Stimulated activated CD8-positive, alpha-beta memory T cell treated with anti-CD3 and anti-CD28 coated beads, Interleukin-2, amount 100 ng/mL, for 1 hour (primary cell): ENCODE data around the gene LRP1.

ENCODE experiments used
- DNase-seq, 2 donors: peaks; one replicate each; pipeline ENCODE4 v3.0.0-alpha.2; 2020; ENCODE audit warnings: low read depth in 2 of 2

The LRP1 gene

GRCh38 chr12:57127726-57128518, at the start of gene LRP1:
TSS of gene LRP1 (plus strand) at chr12:57128483. CDS start at chr12:57128965, 482 bp downstream.
- peak; percentile 48 to 69 for DNase-seq

DNA sequence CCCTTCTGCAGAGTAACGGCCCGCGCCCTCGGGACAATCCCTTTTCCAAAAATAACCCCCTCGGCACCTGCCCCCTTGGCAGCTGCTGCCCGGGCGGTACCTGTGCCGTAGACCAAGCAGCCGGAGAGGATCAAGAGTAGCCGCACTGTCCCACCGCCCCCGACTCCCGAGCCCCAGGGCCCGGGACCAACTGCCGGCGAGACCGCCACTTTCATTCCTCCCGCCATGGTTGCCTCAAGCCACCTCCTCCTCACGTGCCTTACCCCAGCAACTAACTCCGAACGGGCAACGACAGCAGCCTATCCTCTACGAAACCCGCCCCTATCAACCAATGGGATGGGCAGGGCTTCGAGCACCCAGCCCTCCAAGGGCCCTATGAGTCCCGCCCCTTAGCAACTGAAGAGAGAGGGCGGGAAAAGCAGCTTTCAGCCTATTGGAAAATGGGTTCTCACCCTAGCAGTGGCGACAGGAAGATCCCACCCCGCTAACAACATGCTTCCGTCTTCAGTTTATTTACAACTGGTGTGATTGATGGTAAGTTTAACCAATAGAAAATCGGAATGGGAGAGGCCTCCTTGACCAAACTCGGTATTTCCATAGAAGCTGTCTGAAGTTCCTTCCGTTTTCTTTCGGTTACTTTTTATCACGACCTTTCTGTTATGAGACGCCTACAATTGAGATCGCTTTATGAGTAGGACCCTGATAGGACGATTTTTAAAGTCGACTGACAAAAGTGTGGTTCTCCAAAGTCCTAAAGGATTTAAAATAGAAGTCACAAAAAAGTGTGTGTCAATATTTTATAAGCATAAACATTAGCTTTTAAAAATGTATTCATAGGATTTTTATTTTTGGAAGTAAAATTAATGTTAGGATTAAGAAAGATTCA, 49.5 kb upstream of the LRP1 start, which contains the start of gene NEMP1:
Gene NEMP1, minus strand, starts transcription at position 273 of the 886 bp plus-strand sequence. Its CDS starts 46 bp downstream, at position 227.
- peak; percentile 81 to 86 for DNase-seq

DNA sequence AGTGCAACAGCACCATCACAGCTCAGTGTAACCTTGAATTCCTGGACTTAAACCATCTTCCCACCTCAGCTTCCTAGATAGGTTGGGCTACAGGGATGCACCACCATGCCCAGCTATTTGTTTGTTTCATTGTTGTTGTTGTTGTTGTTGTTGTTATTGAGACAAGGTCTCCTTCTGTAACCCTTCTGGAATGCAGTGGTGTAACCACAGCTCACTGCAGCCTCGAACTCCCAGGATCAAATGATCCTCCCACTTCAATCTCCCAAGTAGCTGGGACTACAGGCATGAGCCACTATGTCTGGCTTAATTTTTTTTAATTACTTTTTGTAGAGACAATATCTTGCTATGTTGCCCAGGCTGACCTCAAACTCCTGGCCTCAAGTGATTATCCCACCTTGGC, 48.5 kb upstream of the LRP1 start:
- DNase-seq: no peak

GRCh38 chr12:57080855-57081254, 47.4 kb upstream of the LRP1 start:
- DNase-seq: no peak

DNA sequence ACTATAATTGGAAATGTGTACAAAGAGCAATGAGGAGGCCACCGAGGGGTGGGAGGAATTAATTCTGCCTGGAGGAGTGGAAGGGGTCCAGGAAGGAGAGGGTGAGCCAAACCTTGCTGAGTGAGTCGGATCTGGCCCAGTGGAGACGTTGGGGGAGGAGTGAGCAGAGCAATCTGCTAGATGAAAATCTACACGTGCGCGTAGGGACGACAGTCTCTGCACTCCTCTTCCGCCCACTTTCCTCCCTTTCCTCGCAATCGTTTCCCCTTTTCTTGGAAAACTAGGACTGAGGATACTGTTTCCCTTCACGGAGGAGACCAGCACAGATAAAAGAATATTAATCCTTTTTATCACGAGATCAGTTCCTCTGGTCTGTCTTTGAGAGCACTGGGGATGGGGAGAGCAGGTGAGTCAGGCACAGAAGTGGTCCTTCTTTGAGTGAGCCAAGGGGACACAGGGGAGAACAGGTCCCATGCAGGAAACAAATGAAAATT, 42.2 kb upstream of the LRP1 start:
- no peak for DNase-seq

DNA sequence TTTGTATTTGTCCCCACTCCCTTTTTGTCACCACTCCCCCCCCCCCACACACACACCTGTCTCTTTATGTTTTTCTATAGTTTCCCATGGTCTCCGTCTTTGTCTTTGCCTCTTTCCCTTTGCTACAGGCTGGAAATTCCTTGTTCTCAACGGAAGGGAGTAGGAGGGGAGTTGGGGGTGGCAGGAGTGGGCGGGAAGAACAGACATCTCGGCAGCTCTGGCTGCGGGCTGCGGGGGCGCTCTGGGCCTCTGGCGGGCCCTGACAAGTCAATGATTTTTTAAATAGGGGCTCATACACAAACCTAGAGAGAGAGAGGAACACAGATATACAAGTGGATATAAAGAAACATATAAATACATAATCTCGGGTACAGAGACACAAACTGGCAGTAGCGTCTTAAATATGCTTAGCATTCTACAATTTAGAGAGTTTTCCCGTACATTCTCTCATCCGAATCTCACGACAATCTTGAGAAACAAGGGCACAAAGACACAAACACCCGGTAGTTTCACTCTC, 41.7 kb upstream of the LRP1 start:
- DNase-seq: no peak

GRCh38 chr12:57087010-57087690, 41.1 kb upstream of the LRP1 start:
- peak; percentile 90 to 96 for DNase-seq

DNA sequence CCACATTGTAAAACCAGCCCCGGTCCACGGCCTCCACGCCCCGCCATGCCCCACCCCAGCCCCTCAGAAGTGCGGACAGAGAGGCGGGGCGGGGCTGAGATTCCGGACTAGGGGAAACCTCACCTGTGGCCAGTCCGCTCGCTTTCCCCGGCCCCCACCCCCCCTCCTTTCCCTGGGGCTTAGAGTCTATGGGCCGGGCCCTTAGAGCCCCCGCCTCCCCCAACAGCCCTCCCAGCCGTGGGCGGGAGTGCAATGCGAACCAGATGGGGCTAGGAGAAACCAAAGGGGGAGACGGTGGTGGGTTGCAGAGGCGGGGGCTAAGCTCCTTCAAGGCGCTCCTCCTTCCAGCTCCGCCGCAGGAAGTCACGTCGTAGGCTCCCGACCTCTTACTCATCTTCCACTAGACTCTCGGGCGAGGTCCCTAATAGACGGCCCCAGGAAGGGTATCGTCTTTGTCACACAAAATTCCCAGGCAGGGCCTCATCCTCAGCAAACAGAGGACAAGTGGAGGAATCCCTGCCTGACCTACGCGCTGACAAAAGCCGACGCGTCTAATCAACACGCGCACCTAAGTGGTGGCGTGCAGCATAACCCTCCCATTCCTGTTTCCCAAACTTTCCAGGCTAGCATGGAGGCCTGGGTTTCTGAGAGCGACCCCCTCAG, 40.5 kb upstream of the LRP1 start:
- DNase-seq: peak; percentile 41 to 69

DNA sequence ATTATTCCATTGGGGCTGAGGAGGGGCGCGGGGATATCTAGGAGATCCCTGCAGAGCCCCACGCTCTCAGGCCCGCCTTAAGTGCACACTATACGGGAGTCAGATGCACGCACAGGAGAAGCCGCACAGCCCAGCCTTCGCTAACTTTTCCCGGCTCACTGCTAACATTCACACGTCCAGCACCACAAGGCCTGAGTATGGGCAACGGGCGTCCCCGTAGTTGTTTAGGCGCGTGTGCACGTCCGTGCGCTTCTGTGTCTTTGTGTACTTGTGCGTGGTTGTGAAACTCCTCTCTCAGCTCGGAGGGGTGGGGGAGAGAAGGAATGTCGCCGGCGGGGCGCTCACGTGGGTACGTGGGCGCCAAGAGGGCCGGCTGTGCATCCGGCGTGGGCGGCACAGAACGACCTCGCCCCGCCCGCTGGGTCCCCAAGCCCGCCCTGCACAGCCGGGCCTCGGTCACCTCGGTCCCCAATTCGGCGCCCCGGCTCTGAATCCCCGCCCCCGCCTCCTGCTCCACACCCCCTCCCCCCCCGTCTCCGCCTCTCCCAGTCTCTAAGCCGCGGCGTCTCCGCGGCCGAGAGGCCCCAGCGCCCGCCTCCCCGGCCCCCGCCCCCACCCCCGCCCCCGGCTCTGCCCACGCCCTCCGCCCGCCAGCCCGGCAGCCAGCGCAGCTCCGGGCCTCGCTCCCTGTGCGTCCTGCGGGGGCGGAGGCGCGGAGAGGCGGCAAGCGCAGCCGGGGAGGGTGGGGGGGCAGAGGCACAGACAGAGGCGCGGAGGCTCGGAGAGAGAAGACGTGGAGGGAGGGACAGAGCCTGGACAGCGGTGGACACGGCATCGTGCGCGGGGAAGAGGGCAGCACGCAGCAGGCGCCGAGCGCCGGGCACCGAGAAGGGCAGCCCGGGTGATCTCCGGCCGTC, 39.7 kb upstream of the LRP1 start, which contains the start of gene NAB2:
Gene NAB2, plus strand, starts transcription at position 761 of the 917 bp plus-strand sequence. CDS start 158 bp downstream, outside the sequence.
- DNase-seq: peak; percentile 87 to 95

DNA sequence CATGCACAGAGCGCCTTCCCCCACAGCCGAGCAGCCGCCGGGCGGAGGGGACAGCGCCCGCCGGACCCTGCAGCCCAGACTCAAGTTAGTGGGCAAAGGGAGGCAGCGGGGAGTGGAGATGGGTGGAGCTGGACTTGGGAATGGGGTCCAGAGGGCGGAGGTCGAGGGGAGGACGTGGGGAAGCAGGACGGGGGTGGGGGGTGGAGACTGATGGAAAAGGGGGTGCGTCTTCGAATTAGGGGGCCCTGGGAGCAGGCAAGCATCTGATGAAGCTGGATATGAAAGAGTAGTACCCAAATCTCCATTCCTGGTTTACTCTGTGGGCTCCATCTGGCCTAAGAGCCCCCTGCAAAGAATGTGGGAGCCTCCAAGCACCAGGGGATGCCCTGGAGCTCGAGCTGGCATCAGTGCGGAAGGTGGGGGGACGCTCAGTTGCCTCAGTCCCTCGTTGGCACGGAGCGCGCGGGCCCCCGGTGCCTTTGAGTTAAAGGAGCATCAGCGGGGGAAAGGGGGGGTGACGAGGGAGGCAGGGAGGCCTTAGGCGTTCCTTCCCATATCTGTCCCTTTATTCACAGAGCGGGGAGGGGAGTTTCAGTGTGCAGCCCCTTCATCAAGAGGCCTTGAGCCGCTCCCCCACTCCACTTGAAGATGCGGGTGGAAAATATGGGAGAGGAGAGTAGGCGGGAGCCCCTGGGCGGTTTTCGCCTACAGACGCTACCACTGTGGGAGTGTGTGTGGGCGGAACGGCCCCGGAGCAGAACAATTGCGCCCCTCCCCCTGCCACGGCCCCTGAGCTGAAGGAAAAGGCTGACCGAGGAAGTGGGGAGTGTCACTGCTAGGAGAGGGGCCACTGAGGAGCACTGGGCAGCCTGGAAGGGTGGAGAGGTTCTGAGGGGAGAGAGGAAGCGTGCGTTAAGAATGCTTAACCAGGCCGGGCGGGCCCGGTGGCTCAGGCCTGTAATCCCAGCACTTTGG, 38.7 kb upstream of the LRP1 start:
- DNase-seq: no peak

DNA sequence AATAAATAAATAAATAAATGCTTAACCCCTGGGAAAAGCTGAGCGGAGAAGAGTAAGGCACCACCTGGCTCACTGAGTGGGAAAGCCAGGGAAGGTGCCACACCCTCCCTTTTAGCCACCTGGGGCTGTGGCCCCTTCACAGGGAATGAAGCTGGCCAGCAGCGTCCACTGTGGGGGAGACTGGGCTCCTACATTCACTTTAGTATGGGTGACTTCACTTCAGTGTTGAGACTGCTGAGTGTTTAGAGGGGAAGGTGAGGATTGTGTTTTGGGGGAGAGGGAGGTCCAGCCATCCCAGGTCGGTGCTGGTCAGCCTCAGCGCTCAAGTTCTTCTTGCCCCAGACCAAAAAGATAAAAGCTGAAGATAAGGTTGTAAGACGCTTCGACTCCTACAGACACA, 37.8 kb upstream of the LRP1 start:
- DNase-seq: no peak

DNA sequence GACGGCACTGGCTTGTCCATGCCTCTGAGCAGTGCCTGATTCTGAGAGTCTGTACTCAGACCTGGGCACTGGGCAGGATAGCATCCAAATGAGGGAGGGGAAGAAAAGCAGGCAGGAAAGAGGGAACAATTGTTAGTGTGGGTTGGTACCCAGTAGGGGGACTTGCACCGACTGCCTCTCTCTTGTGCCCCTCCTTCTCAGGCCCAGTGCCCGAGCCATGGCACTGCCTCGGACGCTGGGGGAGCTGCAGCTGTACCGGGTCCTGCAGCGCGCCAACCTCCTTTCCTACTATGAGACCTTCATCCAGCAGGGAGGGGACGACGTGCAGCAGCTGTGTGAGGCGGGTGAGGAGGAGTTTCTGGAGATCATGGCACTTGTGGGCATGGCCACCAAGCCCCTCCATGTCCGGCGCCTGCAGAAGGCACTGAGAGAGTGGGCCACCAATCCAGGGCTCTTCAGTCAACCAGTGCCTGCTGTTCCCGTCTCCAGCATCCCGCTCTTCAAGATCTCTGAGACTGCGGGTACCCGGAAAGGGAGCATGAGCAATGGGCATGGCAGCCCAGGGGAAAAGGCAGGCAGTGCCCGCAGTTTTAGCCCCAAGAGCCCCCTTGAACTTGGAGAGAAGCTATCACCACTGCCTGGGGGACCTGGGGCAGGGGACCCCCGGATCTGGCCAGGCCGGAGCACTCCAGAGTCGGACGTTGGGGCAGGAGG, 37.2 kb upstream of the LRP1 start:
- DNase-seq: no peak

DNA sequence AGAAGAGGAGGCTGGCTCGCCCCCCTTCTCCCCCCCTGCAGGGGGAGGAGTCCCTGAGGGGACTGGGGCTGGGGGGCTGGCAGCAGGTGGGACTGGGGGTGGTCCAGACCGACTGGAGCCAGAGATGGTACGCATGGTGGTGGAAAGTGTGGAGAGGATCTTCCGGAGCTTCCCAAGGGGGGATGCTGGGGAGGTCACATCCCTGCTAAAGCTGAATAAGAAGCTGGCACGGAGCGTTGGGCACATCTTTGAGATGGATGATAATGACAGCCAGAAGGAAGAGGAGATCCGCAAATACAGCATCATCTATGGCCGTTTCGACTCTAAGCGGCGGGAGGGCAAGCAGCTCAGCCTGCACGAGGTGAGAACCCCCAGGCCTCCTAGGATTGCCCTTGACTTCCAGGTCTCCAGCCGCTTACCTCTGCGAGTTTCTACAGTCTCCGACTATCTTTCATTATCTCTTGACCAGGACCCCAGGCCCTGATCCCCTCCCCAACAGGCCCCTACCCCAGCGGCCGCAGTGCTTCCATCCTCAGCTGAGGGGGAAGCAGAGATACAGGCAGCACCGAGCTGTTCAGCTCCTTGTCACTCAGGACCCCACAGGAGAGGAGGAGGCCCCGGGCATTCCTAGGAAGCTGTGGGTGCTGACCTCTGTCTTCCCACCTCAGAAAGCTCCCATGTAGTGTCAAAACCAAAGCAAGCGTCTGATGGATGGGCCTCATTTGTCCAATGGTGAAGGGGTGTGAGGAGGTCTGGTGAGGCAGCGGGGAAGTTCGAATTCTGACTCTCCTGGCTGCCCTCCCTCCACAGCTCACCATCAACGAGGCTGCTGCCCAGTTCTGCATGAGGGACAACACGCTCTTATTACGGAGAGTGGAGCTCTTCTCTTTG, 36.4 kb upstream of the LRP1 start:
- no peak for DNase-seq

GRCh38 chr12:57092529-57092862, 35.8 kb upstream of the LRP1 start:
- DNase-seq: no peak

- no peak for DNase-seq
Observed at GRCh38 chr12:57092876-57093414, 35.3 kb upstream of the LRP1 start.

DNA sequence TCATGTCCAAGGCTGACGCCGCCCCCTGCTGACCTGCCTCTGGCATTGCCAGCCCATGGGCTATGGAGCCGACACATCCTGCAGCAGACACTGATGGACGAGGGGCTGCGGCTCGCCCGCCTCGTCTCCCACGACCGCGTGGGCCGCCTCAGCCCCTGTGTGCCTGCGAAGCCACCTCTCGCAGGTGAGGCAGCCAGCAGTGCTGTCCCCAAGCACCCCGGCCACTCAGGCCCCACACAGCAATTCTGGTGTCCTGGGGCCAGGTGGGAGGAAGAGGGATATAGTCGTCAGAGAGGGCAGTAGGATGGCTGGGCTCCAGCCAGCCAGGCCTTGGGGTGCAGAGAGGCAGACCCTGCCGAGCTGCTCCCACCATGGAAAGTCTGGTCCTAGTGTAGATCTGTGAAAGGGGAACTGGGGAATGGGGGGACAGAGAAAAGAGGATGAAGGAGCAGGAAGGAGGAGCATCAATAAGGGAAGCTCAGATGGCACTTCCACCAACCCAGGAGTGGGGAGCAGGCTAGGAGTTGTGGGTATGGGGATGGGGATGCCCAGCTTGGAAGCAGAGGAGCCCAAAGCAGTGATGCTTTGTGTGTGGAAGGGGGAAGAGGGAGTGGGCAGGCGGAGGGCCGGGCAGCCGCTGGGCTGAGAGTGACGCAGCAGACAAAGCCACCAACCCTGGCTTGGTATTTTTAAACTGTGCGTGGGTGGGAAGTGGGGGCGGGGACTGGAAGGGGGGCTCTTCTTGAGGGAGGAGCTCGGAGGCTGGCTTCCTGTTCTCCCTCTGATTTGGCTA, 34.7 kb upstream of the LRP1 start:
- peak; percentile 42 to 53 for DNase-seq
